ENCODE measurements around the gene HERC6.
A peak's percentile ranks its signal among the peaks of the same experiment; 100 is the strongest.
"Not testable (repeated sequence)": the region's sequence is repeated elsewhere in the genome, so short reads cannot be mapped to it uniquely, and the experiment has no call there.

The HERC6 gene

GRCh38 chr4:88447371-88448095, 68.9 kb downstream of the HERC6 start:
- DNase-seq (ENCODE audit: low read depth): no peak

DNA sequence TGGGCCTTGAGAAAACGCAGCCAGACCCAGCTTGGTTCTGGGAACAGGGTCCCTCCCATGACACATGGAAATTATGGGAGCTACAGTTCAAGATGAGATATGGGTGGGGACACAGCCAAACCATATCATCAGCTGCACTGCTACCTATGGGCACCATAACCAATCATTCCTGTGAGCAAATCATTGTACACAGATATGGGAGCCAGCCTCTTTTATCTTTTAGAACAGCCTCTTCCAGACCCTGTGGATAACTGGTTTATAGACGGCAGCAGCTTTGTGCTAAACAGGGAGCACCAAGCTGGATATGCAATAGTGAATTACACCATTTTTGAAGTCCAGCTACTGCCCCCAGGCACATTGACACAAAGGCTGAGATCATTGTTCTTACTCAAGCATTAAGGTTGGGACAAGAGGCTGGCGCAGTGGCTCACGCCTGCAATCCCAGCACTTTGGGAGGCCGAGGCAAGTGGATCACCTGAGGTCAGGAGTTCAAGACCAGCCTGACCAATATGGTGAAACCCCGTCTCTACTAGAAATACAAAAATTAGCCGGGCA, 69.6 kb downstream of the HERC6 start:
- DNase-seq (ENCODE audit: low read depth): not testable (repeated sequence)

DNA sequence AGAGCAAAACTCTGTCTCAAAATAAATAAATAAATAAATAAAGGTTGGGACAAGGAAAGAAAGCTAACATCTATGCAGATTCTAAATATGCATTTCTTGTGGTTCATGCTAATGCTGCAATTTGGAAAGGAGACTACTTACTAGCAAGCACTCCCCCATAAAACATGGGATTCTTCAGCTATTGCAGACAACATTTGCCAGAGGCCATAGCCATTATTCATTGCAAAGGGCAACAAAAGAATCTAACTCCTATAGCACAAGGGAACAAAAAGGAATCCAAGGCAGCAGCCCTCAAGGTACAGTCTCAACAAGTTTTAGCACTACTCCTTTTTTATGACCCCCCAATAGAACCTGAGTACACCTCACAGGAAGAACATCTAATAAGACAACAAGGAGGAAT, 70.2 kb downstream of the HERC6 start:
- DNase-seq (ENCODE audit: low read depth): no peak

GRCh38 chr4:88449290-88449689, 70.6 kb downstream of the HERC6 start:
- DNase-seq (ENCODE audit: low read depth): no peak

GRCh38 chr4:88451205-88451604, 72.6 kb downstream of the HERC6 start:
- no peak for DNase-seq (ENCODE audit: low read depth)

- no peak for DNase-seq (ENCODE audit: low read depth)
These were observed 74.3 kb downstream of the HERC6 start for GRCh38 chr4:88452912-88453311.

DNA sequence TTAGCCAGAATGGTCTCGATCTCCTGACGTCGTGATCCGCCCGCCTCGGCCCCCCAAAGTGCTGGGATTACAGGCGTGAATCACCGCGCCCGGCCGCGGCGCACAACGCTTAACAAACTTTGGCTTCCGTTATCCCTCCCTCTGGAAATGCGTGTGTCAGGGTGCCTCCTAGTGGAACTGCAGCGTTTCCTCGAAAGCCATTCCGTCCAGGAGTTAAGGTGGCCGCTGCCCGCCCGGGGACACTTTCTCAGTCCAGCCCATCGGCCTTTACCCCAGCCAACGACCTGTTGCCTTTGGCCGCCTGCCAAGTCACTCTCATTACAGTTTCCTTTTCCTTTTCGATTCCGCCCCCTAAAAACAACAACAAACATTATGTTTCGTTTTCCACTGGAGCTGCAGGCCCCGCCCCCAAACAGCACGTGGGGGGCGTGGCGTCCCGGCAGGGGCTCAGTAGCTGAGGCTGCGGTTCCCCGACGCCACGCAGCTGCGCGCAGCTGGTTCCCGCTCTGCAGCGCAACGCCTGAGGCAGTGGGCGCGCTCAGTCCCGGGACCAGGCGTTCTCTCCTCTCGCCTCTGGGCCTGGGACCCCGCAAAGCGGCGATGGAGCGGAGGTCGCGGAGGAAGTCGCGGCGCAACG, 78.1 kb downstream of the HERC6 start, which contains the start of gene HERC5:
TSS of gene HERC5 (plus strand) at position 450 of the 637 bp plus-strand sequence. CDS start at position 601, 151 bp downstream.
- peak; percentile 66 for DNase-seq (ENCODE audit: low read depth)

DNA sequence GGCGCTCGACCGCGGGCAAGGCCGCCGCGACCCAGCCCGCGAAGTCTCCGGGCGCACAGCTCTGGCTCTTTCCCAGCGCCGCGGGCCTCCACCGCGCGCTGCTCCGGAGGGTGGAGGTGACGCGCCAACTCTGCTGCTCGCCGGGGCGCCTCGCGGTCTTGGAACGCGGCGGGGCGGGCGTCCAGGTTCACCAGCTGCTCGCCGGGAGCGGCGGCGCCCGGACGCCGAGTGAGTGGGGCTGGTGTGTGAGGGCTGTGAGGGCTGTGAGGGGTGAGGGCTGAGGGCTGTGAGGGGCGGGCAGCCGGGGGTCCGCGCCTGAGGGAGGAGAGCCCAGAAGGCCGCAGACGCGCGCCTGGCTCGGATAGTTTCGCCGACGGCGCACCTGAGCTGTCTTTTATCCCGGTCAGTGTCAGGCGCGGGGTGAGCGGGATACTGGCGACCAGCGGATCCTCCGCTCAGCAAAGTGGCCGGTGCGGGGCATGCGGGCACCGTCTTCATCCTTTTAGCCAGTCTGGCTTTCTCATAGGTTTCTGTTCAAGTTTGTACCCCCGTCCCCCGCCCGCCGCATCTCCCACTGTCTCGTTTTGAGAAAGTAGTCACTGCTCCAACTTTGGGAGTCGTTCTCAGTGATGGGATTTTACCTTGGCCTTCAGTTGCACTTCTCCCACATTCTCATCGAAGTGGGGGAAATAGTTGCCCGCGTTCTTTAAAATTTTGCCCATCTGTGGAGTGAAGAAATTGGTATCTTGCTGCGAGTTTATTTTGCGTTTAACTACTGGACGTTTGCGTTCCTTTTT, 78.9 kb downstream of the HERC6 start:
- no peak for DNase-seq (ENCODE audit: low read depth)

- no peak for DNase-seq (ENCODE audit: low read depth)
These were observed 79.6 kb downstream of the HERC6 start for GRCh38 chr4:88458104-88458740.

DNA sequence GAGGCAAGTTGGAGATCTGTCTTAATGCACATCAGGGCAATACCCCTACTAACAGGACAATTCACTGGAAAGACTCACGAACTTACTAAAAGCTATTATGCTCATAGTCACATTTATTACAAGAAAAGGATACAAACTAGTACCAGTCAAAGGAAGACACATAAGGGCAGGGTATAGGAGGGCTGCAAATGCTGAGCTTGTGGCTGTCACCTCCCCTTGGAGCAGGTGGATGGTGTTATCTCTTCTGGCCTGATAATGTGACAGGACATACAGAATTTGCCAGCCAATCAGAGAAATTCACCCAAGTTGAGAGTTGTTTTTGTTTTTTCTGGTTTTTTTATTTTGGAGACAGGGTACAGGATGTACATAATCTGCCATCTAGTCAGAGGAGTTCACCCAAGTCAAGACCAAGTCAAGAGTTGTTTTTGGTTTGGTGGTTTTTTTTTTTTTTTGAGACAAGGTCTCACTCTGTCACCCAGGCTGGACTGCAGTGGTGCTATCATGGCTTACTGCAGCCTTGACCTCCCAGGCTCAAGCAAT, 87.1 kb downstream of the HERC6 start:
- DNase-seq (ENCODE audit: low read depth): no peak

DNA sequence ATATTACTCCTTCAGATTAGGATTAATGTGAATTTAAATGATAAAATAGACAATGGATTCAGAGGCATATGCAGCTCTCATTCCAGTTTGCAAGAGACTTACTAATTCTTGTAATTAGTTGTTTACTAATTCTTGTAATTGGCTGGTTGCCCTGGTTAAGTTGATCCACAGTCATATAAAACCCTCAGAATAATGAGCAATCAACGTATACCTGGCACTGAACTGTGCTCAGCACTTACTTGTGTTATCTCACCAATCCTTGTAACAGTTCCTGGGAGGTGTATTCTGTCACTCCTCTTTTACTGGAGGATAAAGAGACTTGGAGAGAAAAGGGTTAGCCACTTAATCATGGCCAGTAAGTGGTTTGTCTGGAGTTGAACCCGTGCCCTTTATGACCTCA, 88.7 kb downstream of the HERC6 start:
- DNase-seq (ENCODE audit: low read depth): no peak

GRCh38 chr4:88477229-88477860, 98.7 kb downstream of the HERC6 start:
- DNase-seq (ENCODE audit: low read depth): no peak

DNA sequence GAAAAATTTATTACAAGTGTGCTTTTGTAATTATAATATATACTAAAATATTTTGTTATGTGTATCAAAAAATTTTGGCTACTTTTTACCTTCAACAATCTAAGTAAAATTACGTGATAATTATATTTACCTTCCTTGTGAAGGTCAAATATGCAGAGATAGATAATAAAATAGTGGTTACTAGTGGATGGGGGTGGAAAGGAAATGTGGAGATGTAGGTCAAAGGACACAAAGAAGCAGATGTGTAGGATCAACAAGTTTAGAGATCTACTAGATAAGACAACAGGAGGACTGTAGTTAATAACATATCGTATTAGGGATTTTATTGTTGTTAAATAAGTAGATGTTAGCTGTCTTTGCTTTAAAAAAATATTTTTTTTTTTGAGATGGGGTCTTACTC, 99.6 kb downstream of the HERC6 start:
- no peak for DNase-seq (ENCODE audit: low read depth)

GRCh38 chr4:88481537-88481936, 102.9 kb downstream of the HERC6 start:
- DNase-seq (ENCODE audit: low read depth): no peak

GRCh38 chr4:88489100-88489761, 110.6 kb downstream of the HERC6 start:
- no peak for DNase-seq (ENCODE audit: low read depth)

Data from GM04504 (cell line).